ENCODE results near the gene EPS8L2. TPM values are rescaled to one million over a fixed set of nuclear protein-coding genes. Genes with fewer than 3 reads are reported as not detected.

The EPS8L2 gene
- total and polyA plus RNA-seq, 9 of the 15 experiments (the other 6 are each of a cell fraction or from before 2014, with no cell fraction given): 0.75 to 17.0 (median 3.7) TPM

DNA sequence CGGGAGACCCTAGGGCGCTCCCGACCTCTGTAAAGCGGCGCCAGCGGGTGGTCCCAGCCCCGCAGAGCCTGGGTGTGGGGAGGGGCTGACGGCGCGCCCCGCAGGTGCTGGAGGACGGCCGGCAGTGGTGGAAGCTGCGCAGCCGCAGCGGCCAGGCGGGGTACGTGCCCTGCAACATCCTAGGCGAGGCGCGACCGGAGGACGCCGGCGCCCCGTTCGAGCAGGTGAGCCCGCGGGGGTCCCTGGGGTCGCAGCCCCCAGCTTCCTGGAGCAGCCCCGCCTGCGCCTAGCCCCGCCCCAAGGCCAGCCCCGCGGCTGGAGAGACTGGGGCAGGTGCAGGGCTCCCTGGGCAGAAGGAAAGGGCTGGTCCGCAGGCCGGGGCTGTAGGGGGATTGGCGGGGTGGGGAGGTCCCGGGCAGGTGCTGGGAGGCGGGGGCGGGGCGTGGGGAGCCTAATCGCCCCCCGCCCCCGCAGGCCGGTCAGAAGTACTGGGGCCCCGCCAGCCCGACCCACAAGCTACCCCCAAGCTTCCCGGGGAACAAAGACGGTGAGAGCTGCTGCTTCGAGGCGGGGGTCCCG, 19.7 kb downstream of the EPS8L2 start:
- TF ChIP-seq ERF (CRISPR knock-in tag; IDR thresholded peaks at IDR 0.05) (no peak), ZNF354B (CRISPR knock-in tag; IDR thresholded peaks at IDR 0.05) (no peak), ZNF324 (CRISPR knock-in tag; IDR thresholded peaks at IDR 0.05) (no peak), GTF2F1 (IDR thresholded peaks at IDR 0.05; ENCODE audit: low read depth, low read length) (no peak), ZBTB7A (IDR thresholded peaks at IDR 0.05; ENCODE audit: borderline replicate concordance, control insufficient read depth, low read depth, low read length) (peak; percentile 76), PPARD (CRISPR knock-in tag; IDR thresholded peaks at IDR 0.05) (no peak), ZNF395 (CRISPR knock-in tag; IDR thresholded peaks at IDR 0.05) (0 out of 2 replicates have a peak, but pooled peaks have one; percentile 42), ESRRB (CRISPR knock-in tag; IDR thresholded peaks at IDR 0.05; ENCODE audit: borderline replicate concordance) (no peak), ZNF3 (CRISPR knock-in tag; IDR thresholded peaks at IDR 0.05) (no peak), NRF1 (conservative IDR thresholded peaks at IDR 0.05 in 1 of 2, IDR thresholded peaks at IDR 0.05 in 1 of 2) (peak; percentile 15 to 32; a peak in 1 of 4 replicates), NFIX (CRISPR knock-in tag; IDR thresholded peaks at IDR 0.05; ENCODE audit: low read depth) (no peak)
- H3K27me3 ChIP-seq (ENCODE audit: control insufficient read depth in 2 of 2, insufficient read depth in 2 of 2, low read length in 2 of 2): no peaks in the 10 kb centered on the region; a peak in 1 of 5 replicates
- H3K9ac ChIP-seq (ENCODE audit: insufficient read depth in 1 of 2, low read depth in 2 of 2, low read length in 2 of 2): peak overlapping the region in 1 of 2 experiments; percentile 87; a peak in 2 of 4 replicates

More for the DNA sequence above, 19.7 kb downstream of the EPS8L2 start:
- in situ Hi-C loops (cut with MboI): no loop called here
- intact Hi-C loops (cut with micrococcal nuclease): loop anchor here (5.0 kb wide), 2 partner anchors 72 to 173 kb away; partner anchors contain the start of gene SLC25A22
- Histone ChIP-seq H3K4me1 (replicated peaks in 1 of 2; ENCODE audit: control insufficient read depth in 2 of 2, insufficient read depth in 2 of 2, low read length in 2 of 2) (peaks cover 35 to 82% of the 10 kb centered on the region in 2 experiments), H3K4me3 (peak overlapping the region; percentile 34; the same call in 1 of the 2 replicates), H3K4me2 (ENCODE audit: insufficient read depth, low read length) (0 out of 2 replicates have a peak overlapping the region, but pooled peaks have one; percentile 4), H2AFZ (ENCODE audit: low read depth, low read length) (peak overlapping the region; percentile 92; the same call in 1 of the 2 replicates), H3K36me3 (ENCODE audit: control insufficient read depth, insufficient read depth, low read length) (no peaks in the 10 kb centered on the region), H4K20me1 (replicated peaks; ENCODE audit: control insufficient read depth, insufficient read depth, low read length) (no peaks in the 10 kb centered on the region; the same call in 1 of the 2 replicates), H3K9me1 (ENCODE audit: control insufficient read depth, insufficient read depth, low read length) (no peaks in the 10 kb centered on the region), H3K9me3 (replicated peaks; ENCODE audit: control insufficient read depth, insufficient read depth, low read depth, low read length) (no peaks in the 10 kb centered on the region), H3K27ac (ENCODE audit: extremely low read depth, low read depth, low read length) (peak overlapping the region; percentile 65; the same call in 1 of the 3 replicates), H3K79me2 (ENCODE audit: control insufficient read depth, insufficient read depth, low read length) (no peaks in the 10 kb centered on the region; the same call in 1 of the 3 replicates)
- FAIRE-seq (no peak), ATAC-seq (0 out of 3 replicates have a peak, but pooled peaks have one; percentile 9), DNase-seq (ENCODE audit: extremely low read depth in 1 of 4, low spot score in 3 of 4) (peak in 3 of 4 experiments; percentile 39 to 67 (median 59))
- no TSS peak for BruUV-seq (replicated peaks)
- POLR2A ChIA-PET: interaction anchor here (0.6 to 2.8 kb wide), 8 partner anchors 11 to 134 kb away, joined by 3 to 25 read pairs (median 4); partner anchors contain the start of genes DEAF1 and TMEM80
- WGBS (ENCODE audit: insufficient coverage, low coverage, missing lambda C conversion rate): 45% methylated on average over 29 of the region's 53 CpGs
- CTCF ChIA-PET (ENCODE audit: low intra/inter-chr PET ratio): no interaction called here
